HG03342 (cell line): ENCODE data around the gene RAD9B.
"Not testable (repeated sequence)": the region's sequence is repeated elsewhere in the genome, so short reads cannot be mapped to it uniquely, and the experiment has no call there.

Experiments
- ATAC-seq: cut with Tn5 transposase; IDR thresholded peaks from one replicate; pipeline ENCODE4 v1.9.1; 2021; ENCODE audit warnings: mild to moderate bottlenecking, moderate library complexity; ENCODE audit not compliant: unreplicated experiment

The RAD9B gene

GRCh38 chr12:110501752-110502738 is at the start of gene RAD9B, which contains the start of gene VPS29:
RAD9B (plus strand) TSS chr12:110502331; CDS start chr12:110502338, 7 bp downstream.
VPS29 (minus strand) TSS chr12:110502111; CDS start chr12:110502051, 60 bp downstream.
- ATAC-seq = peak; percentile 91

GRCh38 chr12:110453569-110454296 is 48.4 kb upstream of the RAD9B start:
- ATAC-seq = no peak

DNA sequence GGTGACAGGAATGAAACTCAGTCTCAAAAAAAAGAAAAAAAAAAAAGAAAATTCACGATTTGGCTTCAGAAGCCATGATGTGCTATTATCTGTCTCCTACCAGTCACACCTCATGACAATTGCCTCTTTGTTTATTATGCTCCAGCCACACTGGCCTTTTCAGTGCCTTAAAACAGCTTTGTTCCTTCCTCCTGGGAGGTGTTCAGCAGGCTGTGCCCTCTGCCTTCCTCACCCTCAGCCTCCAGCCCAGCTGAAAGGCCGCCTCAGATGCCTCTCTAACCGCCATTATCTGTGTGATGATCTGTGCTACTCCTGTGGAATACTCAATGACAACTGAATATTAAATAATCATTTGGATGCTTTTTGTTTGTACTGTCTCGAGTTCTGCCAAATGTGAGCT is 43.4 kb upstream of the RAD9B start:
- no peak for ATAC-seq

- not testable (repeated sequence) for ATAC-seq
These were observed 40.9 kb upstream of the RAD9B start for GRCh38 chr12:110461189-110461588.

DNA sequence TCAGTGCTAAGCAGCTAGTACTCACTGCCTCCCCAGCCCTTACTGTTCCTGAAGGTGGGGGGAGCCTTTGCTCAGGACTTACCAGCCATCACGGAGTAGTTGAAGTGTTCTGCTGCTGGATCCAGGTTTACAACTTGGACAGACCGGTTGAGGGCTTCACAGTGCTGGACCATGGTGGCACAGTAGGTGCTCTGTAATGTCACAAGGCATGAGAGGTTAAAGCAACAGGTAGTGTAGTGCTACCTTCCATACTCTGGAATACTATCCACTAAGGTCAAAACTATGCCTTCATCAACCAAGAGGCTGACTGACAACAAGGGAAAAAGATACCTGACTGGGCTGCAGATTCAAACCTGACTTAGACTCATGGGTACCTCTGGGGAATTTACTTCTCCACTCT is 37.1 kb upstream of the RAD9B start:
- no peak for ATAC-seq

- not testable (repeated sequence) for ATAC-seq
These were observed 36.4 kb upstream of the RAD9B start for GRCh38 chr12:110465765-110466164.

DNA sequence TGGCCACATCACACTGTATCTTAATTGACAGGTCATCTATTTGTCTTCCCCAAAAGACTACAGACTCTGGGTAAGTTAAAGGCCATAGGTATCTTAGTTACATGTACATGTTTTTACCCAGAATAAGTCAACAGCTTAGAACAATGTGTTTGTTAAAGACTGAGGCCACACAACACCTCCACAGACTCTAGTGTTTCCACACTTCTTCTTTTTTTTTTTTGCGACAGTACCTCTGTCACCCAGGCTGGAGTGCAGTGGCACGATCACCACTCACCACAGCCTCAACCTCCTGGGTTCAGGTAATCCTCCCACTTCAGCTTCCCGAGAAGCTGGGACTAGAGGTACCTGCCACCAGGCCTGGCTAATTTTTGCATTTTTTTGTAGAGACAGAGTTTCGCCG is 35.3 kb upstream of the RAD9B start:
- ATAC-seq = no peak

GRCh38 chr12:110467847-110468213 is 34.3 kb upstream of the RAD9B start:
- ATAC-seq = no peak

DNA sequence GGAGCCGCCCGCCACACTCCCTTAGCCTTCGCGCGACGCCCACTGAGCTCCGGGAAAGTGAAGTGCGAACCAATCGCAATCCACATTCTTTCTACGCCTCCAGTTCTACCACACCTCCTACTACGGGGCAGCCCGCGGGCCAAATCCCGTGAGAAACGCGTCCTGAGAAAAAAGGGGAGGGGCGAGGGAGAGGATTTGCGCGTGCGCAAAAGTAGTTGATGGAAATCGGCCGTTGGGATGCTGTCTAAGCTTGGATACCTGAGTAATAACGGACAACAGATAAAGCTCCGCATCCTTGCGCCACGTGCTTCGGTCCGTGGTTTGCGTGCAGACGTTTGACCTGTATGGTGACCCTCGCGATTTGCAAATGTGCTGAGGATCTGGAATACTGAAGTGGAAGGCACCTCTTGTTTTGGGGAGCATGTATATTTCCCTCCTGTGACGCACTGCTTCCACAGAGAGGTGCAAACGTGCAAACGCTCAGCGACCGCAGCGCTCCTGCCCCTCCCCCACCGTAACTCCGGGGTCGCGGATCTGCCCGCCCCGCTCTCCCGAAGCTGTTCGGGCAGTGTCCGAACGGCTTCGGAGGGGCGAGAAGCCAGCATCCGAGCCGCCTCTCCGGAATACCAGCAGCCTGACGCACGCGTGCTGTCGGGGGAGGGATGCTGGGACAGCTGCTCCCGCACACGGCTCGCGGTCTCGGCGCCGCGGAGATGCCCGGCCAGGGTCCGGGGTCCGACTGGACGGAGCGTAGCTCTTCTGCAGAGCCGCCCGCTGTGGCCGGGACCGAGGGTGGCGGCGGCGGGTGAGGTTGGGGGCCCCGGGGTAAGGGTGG is 33.7 kb upstream of the RAD9B start, which contains the start of the genes FAM216A and GPN3:
FAM216A (plus strand) TSS at position 632 of the 835 bp plus-strand sequence; CDS start at position 663, 31 bp downstream.
GPN3 (minus strand) TSS at position 44 of the 835 bp plus-strand sequence. CDS start 54 bp downstream, outside the sequence.
- ATAC-seq = peak; percentile 61

DNA sequence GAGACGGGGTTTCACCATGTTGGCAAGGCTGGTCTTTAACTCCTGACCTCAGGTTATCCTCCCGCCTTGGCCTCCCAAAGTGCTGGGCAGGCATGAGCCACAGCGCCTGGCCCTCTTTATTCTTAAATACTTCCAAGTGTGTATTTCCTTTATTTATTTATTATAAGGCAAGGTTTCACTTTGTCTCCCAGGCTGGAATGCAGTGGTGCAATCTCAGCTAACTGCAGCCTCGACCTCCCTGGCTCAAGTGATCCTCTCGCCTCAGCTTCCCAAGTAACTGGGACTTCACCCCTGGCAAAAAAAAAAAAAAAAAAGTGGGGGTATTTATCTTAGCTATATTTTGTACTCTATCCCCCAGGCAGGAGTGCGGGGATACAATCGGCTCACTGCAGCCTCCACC is 26.7 kb upstream of the RAD9B start:
- ATAC-seq = no peak

GRCh38 chr12:110498984-110499706 is 3.0 kb upstream of the RAD9B start:
- no peak for ATAC-seq

- peak; percentile 15 for ATAC-seq
These were observed 756 bp upstream of the RAD9B start for GRCh38 chr12:110501399-110501751.

DNA sequence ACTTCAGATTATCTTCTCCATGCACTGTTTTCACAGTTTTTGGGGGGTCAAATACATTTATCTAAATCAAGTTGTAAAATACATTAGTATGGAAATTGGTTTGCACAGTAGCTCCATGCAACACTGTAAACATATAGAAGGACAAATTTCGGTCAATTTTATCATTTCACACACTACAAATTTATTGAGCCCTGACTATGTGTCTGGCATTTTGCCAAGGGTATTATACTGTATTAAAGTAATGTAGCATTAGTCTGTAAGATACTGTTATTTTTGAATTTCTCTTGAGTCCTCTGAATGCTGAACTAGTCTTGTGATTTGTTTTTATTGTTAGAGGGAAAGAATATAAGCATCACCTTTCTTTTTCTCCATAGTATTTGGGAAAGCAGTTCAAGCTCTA is 1.3 kb downstream of the RAD9B start:
- no peak for ATAC-seq

- ATAC-seq = no peak
These were observed 3.2 kb downstream of the RAD9B start for GRCh38 chr12:110505332-110505731.

DNA sequence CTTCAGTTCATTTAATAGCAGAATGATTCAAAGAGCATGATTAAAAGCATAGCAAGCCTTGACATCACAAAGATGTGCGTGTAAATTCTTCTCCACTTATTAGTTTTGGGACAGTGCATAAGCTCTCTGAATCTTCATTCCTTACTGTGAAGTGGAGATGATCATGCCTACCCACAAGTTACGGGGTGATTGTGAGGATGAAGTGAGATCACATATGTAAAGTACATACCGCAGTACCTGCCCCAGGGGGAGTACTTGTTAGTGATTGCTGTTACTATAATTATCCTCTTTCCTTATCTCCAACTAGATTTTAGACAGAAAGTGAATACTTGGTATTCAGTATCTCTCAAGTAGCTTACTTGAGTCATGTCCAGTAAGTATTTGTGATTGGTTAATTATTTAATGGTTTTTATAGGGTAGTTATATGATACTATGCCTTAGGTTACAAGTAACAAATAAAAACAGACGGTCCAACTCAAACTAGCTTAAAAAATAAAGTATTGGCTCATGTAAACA is 6.0 kb downstream of the RAD9B start:
- no peak for ATAC-seq

DNA sequence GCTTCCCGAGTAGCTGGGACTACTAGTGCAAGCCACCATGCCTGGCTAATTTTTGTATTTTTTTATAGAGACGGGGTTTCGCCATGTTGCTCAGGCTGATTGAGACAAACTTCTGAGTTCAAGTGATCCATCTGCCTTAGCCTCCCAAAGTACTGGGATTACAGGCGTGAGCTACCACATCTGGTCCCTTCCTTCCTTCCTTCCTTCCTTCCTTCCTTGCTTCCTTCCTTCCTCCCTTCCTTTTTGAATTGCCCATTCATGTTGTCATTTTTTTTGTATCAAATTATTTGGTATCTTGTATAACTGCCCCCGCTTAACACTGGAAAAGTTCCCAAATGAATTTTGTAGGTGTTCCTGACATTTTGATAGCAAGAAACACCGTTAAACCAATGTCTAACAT is 11.7 kb downstream of the RAD9B start:
- no peak for ATAC-seq

DNA sequence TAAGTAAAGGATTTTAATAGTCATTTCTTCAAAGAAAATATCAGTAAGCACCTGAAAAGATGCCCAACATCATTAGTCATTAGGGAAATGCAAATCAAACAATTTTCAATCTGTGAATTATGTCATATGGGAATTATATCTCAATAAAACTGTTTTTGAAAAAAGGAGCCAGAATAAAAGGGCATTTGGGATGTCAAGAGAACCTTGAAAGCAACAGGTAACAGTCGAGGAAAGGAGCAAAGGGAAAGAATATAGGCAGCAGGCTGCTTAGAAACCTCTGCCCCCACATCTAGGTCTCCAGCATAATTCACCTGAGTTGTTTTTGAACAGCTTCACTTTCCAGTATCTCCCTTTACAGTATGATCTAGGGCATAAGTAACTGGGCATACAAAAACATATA is 12.2 kb downstream of the RAD9B start:
- ATAC-seq = no peak

- ATAC-seq = no peak
These were observed 14.9 kb downstream of the RAD9B start for GRCh38 chr12:110516995-110517394.

GRCh38 chr12:110518014-110518413 is 15.9 kb downstream of the RAD9B start:
- not testable (repeated sequence) for ATAC-seq
